SHP77 treated with DMSO at 0.1 percent for 48 hours (cell line): ENCODE data around the gene PTPMT1.

Experiments used
- DNase-seq: peaks from one replicate; lab custom pipeline; 2025; lab: John Stamatoyannopoulos, UW

Gene PTPMT1

GRCh38 chr11:47607380-47607779 is 42.0 kb downstream of the PTPMT1 start:
- DNase-seq, result no peak

DNA sequence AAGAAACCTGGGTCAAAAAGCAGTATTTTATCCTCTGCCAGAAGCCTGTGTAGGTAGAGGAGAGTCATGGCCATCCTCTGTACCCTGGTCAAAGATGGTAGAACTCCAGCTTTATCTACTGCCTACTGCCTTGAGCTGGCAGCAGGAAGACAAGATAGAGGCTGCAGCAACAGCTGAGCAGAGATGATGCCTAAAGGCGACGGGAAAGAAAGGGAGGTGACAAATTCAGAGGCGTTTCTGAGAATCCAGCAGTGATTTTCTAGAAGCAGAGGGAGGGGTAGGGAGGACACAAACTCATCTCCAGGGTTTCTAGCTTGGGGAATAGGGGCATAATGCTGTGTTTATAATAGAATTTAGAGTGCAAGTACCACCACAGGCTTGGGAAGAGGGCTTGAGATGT is 44.3 kb downstream of the PTPMT1 start:
- DNase-seq, result no peak

GRCh38 chr11:47611348-47611794 is 46.0 kb downstream of the PTPMT1 start:
- DNase-seq, result no peak

DNA sequence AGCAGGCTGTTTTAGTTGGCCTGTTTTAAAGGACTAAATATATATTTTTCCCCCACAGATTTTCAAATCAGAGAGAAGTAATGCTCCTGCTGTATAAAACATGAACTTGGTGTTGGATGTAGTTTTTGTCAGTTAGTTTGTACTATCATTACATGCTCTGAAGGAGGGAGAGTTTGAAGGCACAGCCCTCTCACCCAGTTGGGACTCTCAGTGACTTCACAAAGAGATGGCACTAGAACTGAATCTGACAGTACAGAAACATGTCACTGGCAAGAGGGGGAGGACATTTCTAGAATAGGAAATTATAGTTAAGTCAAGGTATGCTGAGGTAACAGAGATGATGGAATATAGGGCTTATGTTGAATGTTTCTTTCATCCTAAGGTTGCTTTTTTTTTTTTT is 49.9 kb downstream of the PTPMT1 start:
- DNase-seq, result no peak

- DNase-seq, result peak; percentile 6
Observed at GRCh38 chr11:47616726-47617416, 51.5 kb downstream of the PTPMT1 start.

GRCh38 chr11:47617417-47617809 is 52.0 kb downstream of the PTPMT1 start:
- DNase-seq, result no peak

GRCh38 chr11:47620836-47621378 is 55.5 kb downstream of the PTPMT1 start:
- no peak for DNase-seq
